C4-2B (cell line): ENCODE measurements around the gene VPS39.

Experiments
- H3K27ac ChIP-seq: fragments of 450-650 bp; 2 replicates; pipeline ENCODE4 v1.5.1; 2017
- CTCF ChIP-seq: fragments of 450-650 bp; conservative IDR thresholded peaks from 2 replicates; pipeline ENCODE4 v1.5.1; 2017; ENCODE audit warnings: mild to moderate bottlenecking
- ZFX ChIP-seq: fragments of 450-650 bp; IDR thresholded peaks from 2 replicates; pipeline ENCODE4 v1.6.1; 2017

VPS39 gene

GRCh38 chr15:42172475-42172874 is 35.6 kb downstream of the VPS39 start:
- no peak for TF ChIP-seq ZFX
- no peak for TF ChIP-seq CTCF
- H3K27ac ChIP-seq = no peak overlapping the region

GRCh38 chr15:42171795-42172194 is 36.3 kb downstream of the VPS39 start:
- no peak for TF ChIP-seq CTCF
- TF ChIP-seq ZFX = no peak
- no peak overlapping the region for H3K27ac ChIP-seq

GRCh38 chr15:42171122-42171521 is 37.0 kb downstream of the VPS39 start:
- H3K27ac ChIP-seq = no peak overlapping the region
- TF ChIP-seq ZFX (no peak), CTCF (no peak)

- no peak overlapping the region for H3K27ac ChIP-seq
These were observed 41.7 kb downstream of the VPS39 start for GRCh38 chr15:42166225-42166940.

GRCh38 chr15:42165106-42165505 is 43.0 kb downstream of the VPS39 start:
- H3K27ac ChIP-seq = no peak overlapping the region
- TF ChIP-seq ZFX (no peak), CTCF (no peak)

More at GRCh38 chr15:42166225-42166940, 41.7 kb downstream of the VPS39 start:
- TF ChIP-seq ZFX (no peak), CTCF (no peak)

GRCh38 chr15:42163947-42164550 is 44.1 kb downstream of the VPS39 start:
- no peak overlapping the region for H3K27ac ChIP-seq
- no peak for TF ChIP-seq ZFX
- no peak for TF ChIP-seq CTCF

GRCh38 chr15:42163291-42163690 is 44.8 kb downstream of the VPS39 start:
- no peak for TF ChIP-seq ZFX
- TF ChIP-seq CTCF = no peak
- no peak overlapping the region for H3K27ac ChIP-seq
